HG03280 (cell line): Measurements from ENCODE around the gene CHD5.
"Not testable (repeated sequence)": the region's sequence is repeated elsewhere in the genome, so short reads cannot be mapped to it uniquely, and the experiment has no call there.

Experiments used
- ATAC-seq: cut with Tn5 transposase; IDR thresholded peaks from one replicate; pipeline ENCODE4 v1.9.1; 2021; ENCODE audit warnings: mild to moderate bottlenecking, moderate library complexity; ENCODE audit not compliant: unreplicated experiment

CHD5 gene

DNA sequence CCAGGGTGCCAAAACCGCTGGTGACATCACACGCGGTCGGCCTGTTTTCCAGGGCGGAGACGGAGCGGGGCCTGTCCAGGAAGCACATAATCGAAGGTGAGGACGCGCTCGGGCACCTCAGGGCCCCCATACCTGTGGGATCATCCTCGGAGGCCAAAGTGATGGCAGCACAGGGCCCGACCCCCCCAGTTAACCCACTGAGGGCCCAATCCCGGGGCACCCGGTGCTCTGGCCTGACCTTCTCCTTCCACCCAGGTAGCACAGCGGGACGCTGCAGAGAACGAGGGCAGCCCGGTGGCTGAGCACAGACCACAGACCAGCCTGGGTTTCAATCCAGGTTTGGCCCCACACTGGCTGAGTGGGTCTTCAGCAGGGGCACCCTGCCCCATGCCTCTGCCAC is 91.2 kb downstream of the CHD5 start:
- ATAC-seq = no peak

DNA sequence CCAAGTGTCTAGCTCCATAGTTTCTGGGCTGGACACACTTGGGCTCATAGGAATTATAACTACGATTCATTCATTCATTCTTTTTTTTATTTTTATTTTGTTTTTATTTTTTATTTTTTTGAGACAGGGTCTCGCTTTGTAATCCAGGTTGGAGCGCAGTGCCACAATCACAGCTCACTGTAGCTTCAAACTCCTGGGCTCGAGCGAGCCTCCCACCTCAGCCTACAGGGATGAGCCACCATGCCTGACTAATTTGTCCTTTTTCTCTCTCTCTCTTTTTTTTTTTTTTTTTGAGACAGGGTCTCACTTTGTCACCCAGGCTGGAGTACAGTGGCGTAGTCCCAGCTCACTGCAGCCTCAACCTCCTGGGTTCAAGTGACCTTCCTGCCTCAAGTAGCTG is 92.2 kb downstream of the CHD5 start:
- no peak for ATAC-seq

DNA sequence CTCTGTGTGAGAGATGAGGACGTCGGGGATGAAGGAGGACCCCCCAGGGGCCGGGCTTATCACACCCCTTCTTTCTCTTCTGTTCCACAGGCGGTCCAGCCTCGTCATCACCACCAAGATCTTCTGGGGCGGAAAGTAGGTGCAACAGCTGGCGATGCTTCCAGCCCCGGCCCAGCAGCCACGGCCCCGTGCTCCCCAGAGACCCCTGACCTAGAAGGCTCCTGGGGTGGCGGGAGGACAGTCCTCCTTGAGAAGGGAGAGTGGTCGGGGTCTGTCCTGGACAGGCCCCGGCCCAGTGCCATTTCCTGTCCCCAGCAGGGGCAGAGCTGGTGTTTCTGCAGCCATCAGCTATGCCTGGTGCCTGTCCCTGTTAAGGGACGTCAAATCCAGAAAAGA is 92.7 kb downstream of the CHD5 start:
- ATAC-seq = no peak

DNA sequence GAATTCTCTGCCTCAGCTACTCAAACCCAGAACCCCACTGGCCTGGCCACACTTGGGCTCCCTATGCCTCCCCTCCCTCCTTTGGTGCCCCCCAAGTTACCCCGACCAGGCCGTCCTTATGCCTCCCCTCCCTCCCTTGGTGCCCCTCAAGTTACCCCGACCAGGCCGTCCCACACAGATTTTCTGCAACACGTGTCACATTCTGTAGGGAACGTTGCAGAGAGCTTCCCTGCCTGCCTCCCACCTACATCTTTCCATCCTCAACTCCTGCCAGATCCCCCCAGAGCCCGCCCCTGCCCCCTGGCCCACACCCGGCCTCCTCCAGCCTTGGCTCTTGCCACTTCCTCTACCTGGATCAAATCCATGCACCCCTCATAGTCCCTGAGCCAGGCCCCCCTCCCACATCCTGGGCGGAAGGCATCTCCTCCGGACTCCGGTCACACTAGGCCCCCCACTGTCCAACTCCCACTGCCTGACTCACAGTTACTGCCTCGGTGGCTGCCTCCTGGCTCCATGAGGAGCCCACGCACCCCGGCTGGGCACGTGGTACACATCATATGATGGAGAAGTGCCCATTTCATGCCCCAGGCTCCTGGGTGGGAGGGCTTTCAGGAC is 93.3 kb downstream of the CHD5 start:
- no peak for ATAC-seq

DNA sequence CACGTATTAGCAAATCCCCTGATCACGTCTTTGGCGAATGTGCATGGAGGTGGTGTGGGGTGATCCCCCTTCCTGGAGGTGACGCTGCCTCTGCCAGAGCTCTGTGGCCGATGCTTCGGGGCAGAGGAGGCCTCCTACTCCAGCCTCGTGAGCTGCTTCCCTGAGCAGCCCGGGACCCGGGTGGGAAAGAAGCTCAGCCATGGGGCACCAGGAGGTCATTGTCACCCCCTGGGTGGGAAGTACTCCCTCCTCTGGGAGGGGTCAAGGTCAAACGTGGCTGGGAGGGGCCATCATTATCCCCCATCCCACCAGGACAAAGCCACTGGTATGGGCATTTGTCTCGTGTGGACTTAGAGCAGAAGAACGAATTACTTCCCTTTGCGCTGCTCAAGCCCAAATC is 93.8 kb downstream of the CHD5 start:
- ATAC-seq = no peak

GRCh38 chr1:6085666-6086065 is 94.5 kb downstream of the CHD5 start:
- no peak for ATAC-seq

GRCh38 chr1:6084781-6085495 is 95.2 kb downstream of the CHD5 start:
- ATAC-seq = no peak

- no peak for ATAC-seq
Observed at GRCh38 chr1:6083801-6084446, 96.2 kb downstream of the CHD5 start.

DNA sequence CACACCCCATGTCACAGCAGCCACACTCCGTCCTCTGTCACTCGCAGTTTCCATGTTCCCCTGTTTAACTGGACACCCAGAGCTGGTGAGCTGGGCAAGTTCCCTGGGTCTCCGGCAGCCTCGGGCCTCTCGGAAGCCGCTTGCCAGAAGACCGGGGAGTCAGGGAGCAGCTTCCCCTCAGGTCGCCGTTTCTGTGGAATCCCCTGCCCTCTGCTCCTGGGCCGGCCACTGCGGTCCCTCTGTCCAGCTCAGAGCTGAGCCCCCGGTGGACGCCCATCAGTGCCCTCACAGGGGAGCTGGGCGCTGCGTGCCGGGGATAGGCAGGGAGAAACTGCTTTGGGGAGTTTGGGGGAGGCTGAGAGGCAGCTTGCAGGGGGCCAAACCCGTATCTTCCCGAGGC is 96.7 kb downstream of the CHD5 start:
- no peak for ATAC-seq

GRCh38 chr1:6082430-6082971 is 97.6 kb downstream of the CHD5 start:
- no peak for ATAC-seq

DNA sequence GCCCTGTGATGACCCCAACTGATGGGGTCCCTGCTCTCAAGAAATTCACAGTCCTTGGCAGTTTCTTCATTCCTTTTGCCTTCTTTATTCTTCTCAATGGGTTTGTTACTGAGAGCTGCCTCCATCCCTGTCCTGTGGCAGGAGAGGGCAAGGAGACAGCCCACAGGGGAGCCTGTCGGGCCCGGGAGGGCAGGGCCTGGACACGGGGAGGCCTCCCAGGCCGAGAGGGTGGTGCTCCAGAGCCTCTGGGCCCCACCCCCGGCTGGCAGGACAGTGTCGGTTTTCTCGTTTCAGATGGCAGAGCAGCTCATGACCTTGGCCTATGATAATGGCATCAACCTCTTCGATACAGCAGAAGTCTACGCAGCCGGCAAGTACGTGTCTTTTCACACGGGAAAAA is 98.2 kb downstream of the CHD5 start:
- no peak for ATAC-seq

DNA sequence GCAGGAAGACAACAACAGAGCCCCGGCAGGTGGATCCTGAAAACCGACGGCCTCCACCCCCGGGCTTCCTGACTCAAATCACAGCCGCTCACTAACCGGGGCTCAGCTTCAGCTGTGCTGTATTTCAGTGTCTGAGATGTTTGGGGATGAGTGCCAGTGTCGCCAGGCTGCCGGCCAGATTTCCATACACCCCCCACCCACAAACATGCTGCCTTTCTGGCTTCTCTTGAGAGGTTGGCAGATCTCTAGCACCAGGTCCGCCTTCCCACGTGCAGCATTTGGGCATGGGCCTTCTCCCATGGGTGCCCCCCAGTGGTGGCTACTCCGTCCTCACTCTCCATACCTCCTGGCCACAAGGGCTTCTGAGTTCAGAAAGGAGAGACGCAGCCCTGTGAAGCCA is 99.7 kb downstream of the CHD5 start:
- ATAC-seq = no peak

DNA sequence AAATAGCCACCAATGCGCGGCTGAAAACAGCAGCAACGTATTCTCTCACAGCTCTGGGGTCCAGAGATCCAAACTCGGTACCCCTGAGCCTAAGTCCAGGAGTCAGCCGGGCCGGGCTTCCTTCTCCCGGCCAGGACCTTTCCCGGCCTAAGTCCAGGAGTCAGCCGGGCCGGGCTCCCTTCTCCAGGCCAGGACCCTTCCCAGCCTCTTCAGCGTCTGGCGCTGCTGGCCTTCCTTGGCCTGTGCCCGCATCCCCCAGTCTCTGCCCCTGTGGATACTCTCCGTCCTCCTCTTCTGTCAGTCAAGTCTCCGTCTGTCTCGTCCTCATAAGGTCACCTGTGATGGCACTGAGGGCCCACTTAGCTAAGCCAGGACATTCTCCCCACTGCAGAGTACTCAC is 102.2 kb downstream of the CHD5 start:
- ATAC-seq = no peak

GRCh38 chr1:6077506-6077905 is 102.6 kb downstream of the CHD5 start:
- no peak for ATAC-seq

GRCh38 chr1:6077061-6077460 is 103.1 kb downstream of the CHD5 start:
- ATAC-seq = not testable (repeated sequence)

GRCh38 chr1:6075748-6076147 is 104.4 kb downstream of the CHD5 start:
- no peak for ATAC-seq

GRCh38 chr1:6074192-6074901 is 105.8 kb downstream of the CHD5 start:
- ATAC-seq = no peak

GRCh38 chr1:6073480-6074053 is 106.6 kb downstream of the CHD5 start:
- ATAC-seq = no peak

GRCh38 chr1:6072774-6073479 is 107.2 kb downstream of the CHD5 start:
- no peak for ATAC-seq

DNA sequence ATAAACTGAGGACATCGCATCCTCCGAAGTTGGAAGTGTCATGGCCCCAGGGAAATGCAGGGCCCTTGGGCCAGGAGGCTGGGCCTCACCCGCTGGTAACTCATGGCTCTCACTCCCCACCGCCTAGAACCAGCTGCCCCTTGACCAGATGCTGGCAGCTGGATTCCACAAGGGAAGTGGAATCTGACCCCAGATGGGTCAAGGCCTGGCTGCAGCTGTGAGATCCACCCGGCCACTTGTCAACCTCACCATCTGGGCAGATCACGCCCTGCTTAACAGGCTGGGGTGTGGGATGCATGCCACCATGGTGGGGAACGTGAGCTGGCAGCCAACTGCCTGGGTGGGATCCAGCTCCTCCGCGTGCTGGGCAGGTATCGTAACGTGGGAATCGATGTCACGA is 108.9 kb downstream of the CHD5 start:
- ATAC-seq = no peak
